DND-41 (cell line): ENCODE data around the gene NRXN3.

Source experiments
- EZH2 ChIP-seq: IDR thresholded peaks from 3 replicates; pipeline ENCODE4 v1.6.1; 2012; ENCODE audit warnings: borderline replicate concordance, low read depth, mild to moderate bottlenecking, moderate library complexity, low read length, inconsistent platforms; ENCODE audit not compliant: severe bottlenecking
- TF ChIP-seq, protein P1 (sequence below): IDR thresholded peaks from 2 replicates; pipeline ENCODE4 v1.5.1; 2012; ENCODE audit warnings: borderline replicate concordance, low read length, moderate library complexity, mild to moderate bottlenecking; ENCODE audit not compliant: poor library complexity, severe bottlenecking; ENCODE audit errors: extremely low read depth

- TF ChIP-seq, protein P1, sequence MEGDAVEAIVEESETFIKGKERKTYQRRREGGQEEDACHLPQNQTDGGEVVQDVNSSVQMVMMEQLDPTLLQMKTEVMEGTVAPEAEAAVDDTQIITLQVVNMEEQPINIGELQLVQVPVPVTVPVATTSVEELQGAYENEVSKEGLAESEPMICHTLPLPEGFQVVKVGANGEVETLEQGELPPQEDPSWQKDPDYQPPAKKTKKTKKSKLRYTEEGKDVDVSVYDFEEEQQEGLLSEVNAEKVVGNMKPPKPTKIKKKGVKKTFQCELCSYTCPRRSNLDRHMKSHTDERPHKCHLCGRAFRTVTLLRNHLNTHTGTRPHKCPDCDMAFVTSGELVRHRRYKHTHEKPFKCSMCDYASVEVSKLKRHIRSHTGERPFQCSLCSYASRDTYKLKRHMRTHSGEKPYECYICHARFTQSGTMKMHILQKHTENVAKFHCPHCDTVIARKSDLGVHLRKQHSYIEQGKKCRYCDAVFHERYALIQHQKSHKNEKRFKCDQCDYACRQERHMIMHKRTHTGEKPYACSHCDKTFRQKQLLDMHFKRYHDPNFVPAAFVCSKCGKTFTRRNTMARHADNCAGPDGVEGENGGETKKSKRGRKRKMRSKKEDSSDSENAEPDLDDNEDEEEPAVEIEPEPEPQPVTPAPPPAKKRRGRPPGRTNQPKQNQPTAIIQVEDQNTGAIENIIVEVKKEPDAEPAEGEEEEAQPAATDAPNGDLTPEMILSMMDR = no peak
- no peak for TF ChIP-seq EZH2
These were observed 174.1 kb downstream of the NRXN3 start for GRCh38 chr14:78344290-78344689.
